AG09319 (cell line): ENCODE data around the gene LDB2.

Source experiments
- DNase-seq: peaks from one replicate; pipeline ENCODE4 v3.0.0-alpha.2; 2010; ENCODE audit warnings: low read depth; ENCODE audit errors: extremely low read depth
- TF ChIP-seq, protein P1 (sequence below): IDR thresholded peaks from 2 replicates; pipeline ENCODE4 v1.5.1; 2011; ENCODE audit warnings: low read depth, mild to moderate bottlenecking, inconsistent platforms, low read length, moderate library complexity

The LDB2 gene

DNA sequence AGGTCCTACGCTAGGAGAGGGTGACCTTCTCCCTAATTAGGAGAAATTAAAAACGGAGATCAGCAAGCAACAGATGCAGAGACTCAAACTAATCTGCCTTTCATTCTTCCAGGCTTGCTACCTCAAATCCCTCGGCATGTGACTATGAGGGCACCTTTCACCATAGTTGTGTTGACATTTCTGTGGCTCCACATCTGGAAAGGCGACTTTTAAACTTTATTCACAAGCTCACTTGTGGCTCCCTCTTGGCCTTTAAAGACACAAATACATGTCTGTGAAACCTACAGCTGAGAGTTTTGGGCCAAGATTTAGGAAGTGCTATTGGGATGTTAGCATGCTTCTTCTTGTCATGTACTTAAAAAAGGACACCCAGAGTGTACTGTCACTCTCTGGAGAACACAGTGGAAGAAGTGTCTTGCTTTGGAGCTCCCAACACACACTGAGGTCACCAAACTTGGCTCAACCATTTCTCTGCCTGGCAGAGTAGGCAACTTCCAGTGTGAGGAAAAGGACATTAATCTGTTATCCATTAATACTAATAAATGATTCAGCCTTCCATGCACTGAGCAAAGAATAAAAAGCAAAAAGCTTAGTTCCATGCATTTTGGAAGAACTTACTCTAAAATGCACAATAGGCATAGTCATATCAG is 60.1 kb downstream of the LDB2 start:
- DNase-seq = no peak
- TF ChIP-seq, protein P1, sequence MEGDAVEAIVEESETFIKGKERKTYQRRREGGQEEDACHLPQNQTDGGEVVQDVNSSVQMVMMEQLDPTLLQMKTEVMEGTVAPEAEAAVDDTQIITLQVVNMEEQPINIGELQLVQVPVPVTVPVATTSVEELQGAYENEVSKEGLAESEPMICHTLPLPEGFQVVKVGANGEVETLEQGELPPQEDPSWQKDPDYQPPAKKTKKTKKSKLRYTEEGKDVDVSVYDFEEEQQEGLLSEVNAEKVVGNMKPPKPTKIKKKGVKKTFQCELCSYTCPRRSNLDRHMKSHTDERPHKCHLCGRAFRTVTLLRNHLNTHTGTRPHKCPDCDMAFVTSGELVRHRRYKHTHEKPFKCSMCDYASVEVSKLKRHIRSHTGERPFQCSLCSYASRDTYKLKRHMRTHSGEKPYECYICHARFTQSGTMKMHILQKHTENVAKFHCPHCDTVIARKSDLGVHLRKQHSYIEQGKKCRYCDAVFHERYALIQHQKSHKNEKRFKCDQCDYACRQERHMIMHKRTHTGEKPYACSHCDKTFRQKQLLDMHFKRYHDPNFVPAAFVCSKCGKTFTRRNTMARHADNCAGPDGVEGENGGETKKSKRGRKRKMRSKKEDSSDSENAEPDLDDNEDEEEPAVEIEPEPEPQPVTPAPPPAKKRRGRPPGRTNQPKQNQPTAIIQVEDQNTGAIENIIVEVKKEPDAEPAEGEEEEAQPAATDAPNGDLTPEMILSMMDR = no peak

DNA sequence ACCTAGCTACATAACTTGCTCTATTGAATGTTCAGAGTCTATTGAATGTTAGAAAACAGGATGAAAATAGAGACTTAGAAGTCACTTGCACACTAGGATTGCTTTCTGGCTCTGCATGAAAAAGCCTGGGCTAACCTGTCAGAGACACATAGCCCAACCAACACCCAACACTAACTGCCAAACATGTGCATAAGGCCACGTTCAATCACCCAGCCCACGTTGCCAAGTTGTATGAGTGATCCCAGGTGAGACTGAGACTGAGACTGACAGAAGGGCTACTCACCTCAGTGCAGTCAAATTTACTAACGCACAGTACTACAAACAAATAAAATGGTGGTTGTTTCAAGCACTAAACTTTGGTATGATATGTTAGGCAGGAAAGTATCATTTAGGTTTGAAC is 61.0 kb downstream of the LDB2 start:
- no peak for DNase-seq
- TF ChIP-seq, protein P1 = no peak

DNA sequence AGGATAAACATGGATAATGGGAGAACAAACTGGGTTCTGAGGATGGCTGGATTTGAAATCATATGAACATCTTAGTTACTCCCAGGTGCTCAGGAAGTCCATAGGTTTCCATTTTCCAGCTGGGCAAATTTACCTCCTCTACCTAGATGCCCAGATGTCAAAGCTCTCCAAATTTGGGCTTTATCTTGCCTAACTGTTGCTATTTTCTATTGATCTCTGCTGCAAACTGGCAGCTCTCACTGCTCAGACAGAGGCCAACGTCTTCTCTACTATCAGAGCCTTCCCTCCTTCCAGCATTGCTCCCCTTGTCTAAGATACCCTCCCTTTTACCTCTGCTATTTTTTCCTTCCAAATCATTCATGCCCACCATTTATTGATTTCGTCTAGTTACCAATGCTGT is 62.1 kb downstream of the LDB2 start:
- DNase-seq = no peak
- TF ChIP-seq, protein P1 = no peak

DNA sequence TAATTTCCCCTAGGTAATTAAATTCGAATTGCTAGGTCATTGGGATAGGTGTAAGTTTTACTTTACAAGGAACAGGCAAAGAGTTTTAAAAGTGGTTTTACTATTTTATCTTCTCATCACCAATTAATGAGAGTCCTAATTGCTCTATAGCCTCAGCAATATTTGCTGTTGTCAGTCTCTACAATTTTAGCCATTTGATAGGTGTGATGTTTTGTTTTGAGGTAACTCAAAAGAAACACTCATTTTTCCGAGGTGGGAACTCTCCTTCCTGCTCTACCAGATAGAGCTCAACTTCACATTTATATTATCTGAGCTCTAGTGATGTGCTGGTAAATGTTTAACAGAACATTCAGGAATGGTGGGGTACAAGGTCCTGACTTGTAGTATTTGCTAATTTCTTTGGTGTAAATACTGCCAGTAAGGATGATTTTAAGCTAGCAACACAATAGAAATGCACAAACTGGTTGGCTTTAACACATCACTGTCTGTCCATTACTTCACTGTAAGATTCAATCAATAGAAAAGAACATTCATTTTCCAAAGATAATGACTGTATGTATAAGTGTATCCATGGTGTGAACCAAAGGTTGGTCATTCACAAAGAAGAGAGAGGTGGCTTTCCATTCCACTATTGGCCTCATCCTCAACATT is 62.7 kb downstream of the LDB2 start:
- DNase-seq = no peak
- TF ChIP-seq, protein P1 = no peak

DNA sequence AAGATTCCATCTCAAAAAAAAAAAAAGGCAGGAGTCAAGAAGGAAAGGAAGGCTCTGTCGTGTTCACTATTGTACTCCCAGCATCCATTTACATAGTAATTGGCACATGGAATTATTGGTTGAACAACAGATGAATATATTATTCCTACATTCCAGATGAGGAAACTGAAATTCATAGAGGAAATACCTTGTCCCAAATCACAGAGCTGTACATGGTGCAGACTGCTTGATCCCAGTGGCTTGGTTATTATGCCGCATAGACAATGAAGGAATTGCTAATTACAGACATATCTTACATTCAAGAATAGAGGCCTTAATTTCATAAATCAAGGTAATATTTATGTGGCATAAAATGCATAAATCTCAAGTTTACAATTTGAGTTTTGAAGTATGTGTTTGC is 63.6 kb downstream of the LDB2 start:
- no peak for DNase-seq
- TF ChIP-seq, protein P1 = no peak

DNA sequence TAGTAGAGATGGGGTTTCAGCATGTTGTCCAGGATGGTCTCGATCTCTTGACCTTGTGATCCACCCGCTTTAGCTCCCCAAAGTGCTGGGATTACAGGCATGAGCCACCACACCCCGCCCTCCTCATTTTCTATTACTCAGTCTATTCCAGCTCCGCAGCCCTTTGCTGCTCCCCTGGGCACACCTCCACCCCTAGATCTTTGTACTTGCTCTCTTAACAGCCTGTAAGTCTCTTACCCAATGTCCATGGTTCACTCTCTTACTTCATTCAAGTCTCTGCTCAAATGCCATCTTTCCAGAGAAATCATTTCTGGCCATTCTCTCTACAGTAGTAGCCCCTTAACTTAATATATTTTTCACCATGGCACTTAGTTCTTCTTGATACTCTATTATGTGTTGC is 64.7 kb downstream of the LDB2 start:
- TF ChIP-seq, protein P1 = no peak
- no peak for DNase-seq

DNA sequence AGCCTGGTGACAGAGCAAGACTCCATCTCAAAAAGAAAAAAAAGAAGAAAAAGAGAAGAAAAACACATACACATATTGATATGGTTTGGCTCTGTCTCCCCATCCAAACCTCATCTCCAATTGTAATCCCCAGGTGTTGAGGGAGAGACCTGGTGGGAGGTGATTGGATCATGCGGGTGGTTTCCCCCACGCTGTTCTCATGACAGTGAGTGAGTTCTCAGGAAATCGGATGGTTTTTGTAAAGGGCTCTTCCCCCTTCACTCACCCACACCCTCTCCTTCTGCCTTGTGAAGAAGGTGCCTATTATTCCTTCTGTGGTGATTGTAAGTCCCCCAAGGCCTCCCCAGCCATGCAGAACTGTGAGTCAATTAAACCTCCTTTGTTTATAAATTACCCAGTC is 68.4 kb downstream of the LDB2 start:
- TF ChIP-seq, protein P1 = no peak
- no peak for DNase-seq
